HCT116 (cell line): ENCODE measurements around the gene ATG2B. TPM values are rescaled to one million over a fixed set of nuclear protein-coding genes. Genes with fewer than 3 reads are reported as not detected.

Experiments
- ATAC-seq: fragments of 200-7000 bp; cut with Tn5 transposase; 2 replicates; pipeline ENCODE4 v1.9.1; 2020; ENCODE audit warnings: mild to moderate bottlenecking, moderate library complexity
- BruUV-seq: library from RNA; stranded (reverse); fragments of 400-500 nt; replicated peaks from 2 replicates; lab custom pipeline; 2021; lab: Mats Ljungman, UMichigan
- CTCF ChIA-PET: fragments of 300-600 bp; sonication (Branson Sonifier 250); formaldehyde crosslinking; loops from one replicate; lab custom pipeline; 2021; ENCODE audit warnings: antibody characterized with exemption; lab: Charles Lee
- POLR2A ChIA-PET: fragments of 300-600, 350-600 bp; sonication (Branson Sonifier 250); formaldehyde crosslinking; loops from one replicate; lab custom pipeline; 2021; ENCODE audit warnings: antibody characterized with exemption; lab: Charles Lee
- RAD21 ChIA-PET, 2 experiments: fragments of 300-600 bp; sonication (Branson Sonifier 250); formaldehyde crosslinking; loops; one replicate each; lab custom pipeline; 2023; ENCODE audit warnings: low total read pairs in 2 of 2; ENCODE audit not compliant: uncharacterized antibody in 2 of 2, unreplicated experiment in 2 of 2, low non-redundant PET in 1 of 2; lab: Charles Lee
- DNase-seq: peaks from one replicate; pipeline ENCODE4 v3.0.0-alpha.2; 2010; ENCODE audit warnings: low read depth, low spot score
- H2AFZ ChIP-seq: fragments of 200-600 bp; shearing (Covaris generic), sonication (generic); 2 replicates; pipeline ENCODE4 v1.6.1; 2017; ENCODE audit warnings: low read depth, mixed run types, mixed read lengths, antibody characterized with exemption, low read length; ENCODE audit not compliant: poor library complexity, severe bottlenecking
- H3K27ac ChIP-seq: 2 replicates; pipeline ENCODE4 v1.5.1; 2012; ENCODE audit warnings: low read depth, low read length
- H3K27me3 ChIP-seq: fragments of 200-600 bp; sonication (generic); 2 replicates; pipeline ENCODE4 v1.6.1; 2016; ENCODE audit warnings: mixed run types, low read length, mixed read lengths; ENCODE audit not compliant: insufficient read depth
- H3K36me3 ChIP-seq, 2 experiments: fragments of 200-500 bp in 1 of 2; fragments of 200-600 bp in 1 of 2; sonication (Bioruptor generic) in 1 of 2; sonication (generic) in 1 of 2; 2 replicates each; pipeline versions ENCODE4 v1.5.1 to v1.6.1; 2014 to 2016; ENCODE audit warnings: low read length in 2 of 2, inconsistent platforms in 1 of 2, mixed read lengths in 1 of 2, mixed run types in 1 of 2; ENCODE audit not compliant: insufficient read depth in 2 of 2, control insufficient read depth in 1 of 2
- H3K4me1 ChIP-seq, 2 experiments: fragments of 200-600 bp in 1 of 2; sonication (generic) in 1 of 2; 2 replicates each; pipeline versions ENCODE4 v1.5.1 to v1.6.1; 2012 to 2017; ENCODE audit warnings: low read length in 2 of 2, inconsistent platforms in 1 of 2, mild to moderate bottlenecking in 1 of 2, mixed read lengths in 1 of 2, mixed run types in 1 of 2, moderate library complexity in 1 of 2; ENCODE audit not compliant: insufficient read depth in 2 of 2, control insufficient read depth in 1 of 2
- H3K4me2 ChIP-seq: fragments of 200-600 bp; sonication (generic); 2 replicates; pipeline ENCODE4 v1.6.1; 2017; ENCODE audit warnings: mixed run types, low read length, mixed read lengths
- H3K4me3 ChIP-seq, 2 experiments: fragments of 200-600 bp in 1 of 2; sonication (generic) in 1 of 2; replicated peaks in 1 of 2; 2 replicates each; pipeline ENCODE4 v1.5.1; 2011 to 2016; ENCODE audit warnings: low read length in 2 of 2, control low read depth in 1 of 2, low read depth in 1 of 2, mild to moderate bottlenecking in 1 of 2, mixed read lengths in 1 of 2, mixed run types in 1 of 2
- H3K79me2 ChIP-seq: fragments of 200-600 bp; sonication (generic); 2 replicates; pipeline ENCODE4 v1.6.1; 2017; ENCODE audit warnings: mild to moderate bottlenecking, mixed run types, low read length, moderate library complexity, mixed read lengths; ENCODE audit not compliant: insufficient read depth
- H3K9ac ChIP-seq: fragments of 200-600 bp; sonication (generic); 2 replicates; pipeline ENCODE4 v1.6.1; 2016; ENCODE audit warnings: low read length, mixed read lengths
- H3K9me2 ChIP-seq: fragments of 200-600 bp; sonication (generic), shearing (Covaris generic); 2 replicates; pipeline ENCODE4 v1.6.1; 2017; ENCODE audit warnings: mixed run types, mild to moderate bottlenecking, moderate library complexity; ENCODE audit not compliant: insufficient read depth
- H3K9me3 ChIP-seq, 2 experiments: fragments of 200-500 bp in 1 of 2; fragments of 200-600 bp in 1 of 2; sonication (Bioruptor generic) in 1 of 2; sonication (generic) in 1 of 2; 2 replicates each; pipeline ENCODE4 v1.6.1; 2014 to 2017; ENCODE audit warnings: low read length in 2 of 2, mixed read lengths in 2 of 2, inconsistent platforms in 1 of 2, low read depth in 1 of 2, mild to moderate bottlenecking in 1 of 2, mixed run types in 1 of 2, moderate library complexity in 1 of 2; ENCODE audit not compliant: control insufficient read depth in 1 of 2, insufficient read depth in 1 of 2
- H4K20me1 ChIP-seq: fragments of 200-600 bp; sonication (generic), shearing (Covaris generic); 2 replicates; pipeline ENCODE4 v1.6.1; 2017; ENCODE audit warnings: mixed run types, mild to moderate bottlenecking, moderate library complexity; ENCODE audit not compliant: insufficient read depth
- CBX3 ChIP-seq: IDR thresholded peaks from 2 replicates; pipeline ENCODE4 v1.6.1; 2012; ENCODE audit warnings: low read depth
- CEBPB ChIP-seq: IDR thresholded peaks from 2 replicates; pipeline ENCODE4 v1.6.1; 2012; ENCODE audit warnings: low read depth
- EGR1 ChIP-seq: IDR thresholded peaks from 2 replicates; pipeline ENCODE4 v1.6.1; 2012; ENCODE audit warnings: low read depth
- EZH2 ChIP-seq: fragments of 200-600 bp; sonication (generic); IDR thresholded peaks from 2 replicates; pipeline ENCODE4 v1.6.1; 2017; ENCODE audit warnings: antibody characterized with exemption, mixed run types
- EZH2phosphoT487 ChIP-seq: fragments of 200-600 bp; IDR thresholded peaks from 2 replicates; pipeline ENCODE4 v1.6.1; 2018; ENCODE audit warnings: antibody characterized with exemption, borderline replicate concordance
- FOSL1 ChIP-seq: IDR thresholded peaks from 2 replicates; pipeline ENCODE4 v1.6.1; 2012; ENCODE audit warnings: low read depth
- JUND ChIP-seq: IDR thresholded peaks from 2 replicates; pipeline ENCODE4 v1.6.1; 2012
- POLR2A ChIP-seq: IDR thresholded peaks from 2 replicates; pipeline ENCODE4 v1.7.0; 2011; ENCODE audit warnings: borderline replicate concordance; ENCODE audit not compliant: insufficient read depth, insufficient read length; ENCODE audit errors: extremely low read depth
- SIN3A ChIP-seq: IDR thresholded peaks from 2 replicates; pipeline ENCODE4 v1.6.1; 2012; ENCODE audit warnings: low read depth
- SP1 ChIP-seq: IDR thresholded peaks from 2 replicates; pipeline ENCODE4 v1.6.1; 2012; ENCODE audit warnings: low read depth
- TCF7L2 ChIP-seq: IDR thresholded peaks from 2 replicates; pipeline ENCODE4 v1.7.0; 2011; ENCODE audit warnings: borderline replicate concordance, inconsistent platforms; ENCODE audit not compliant: insufficient read depth, insufficient read length; ENCODE audit errors: extremely low read depth
- YY1 ChIP-seq: IDR thresholded peaks from 2 replicates; pipeline ENCODE4 v1.6.1; 2011; ENCODE audit warnings: low read length, low read depth, moderate library complexity, mild to moderate bottlenecking; ENCODE audit not compliant: insufficient replicate concordance; ENCODE audit errors: extremely low read depth
- intact Hi-C: fragments of 100-400 bp; cut with micrococcal nuclease; formaldehyde crosslinking; loops from 2 replicates; pipeline ENCODE4 v1.10.0; 2022
- total RNA-seq: library from RNA; stranded (reverse); gene quantifications from one replicate; pipeline ENCODE4 v1.2.1, GENCODE V29; 2021; ENCODE audit not compliant: unreplicated experiment
- TF ChIP-seq, protein P1 (sequence below): IDR thresholded peaks from 2 replicates; pipeline ENCODE4 v1.6.1; 2012; ENCODE audit warnings: low read depth
- TF ChIP-seq, protein P2 (sequence below): IDR thresholded peaks from 2 replicates; pipeline ENCODE4 v1.6.1; 2012
- TF ChIP-seq, protein P3 (sequence below), 3 experiments: fragments of 200-600 bp in 1 of 3; sonication (generic) in 1 of 3; IDR thresholded peaks in 2 of 3; conservative IDR thresholded peaks in 1 of 3; 2 replicates each; pipeline ENCODE4 v1.5.1; 2012 to 2017; ENCODE audit warnings: low read depth in 2 of 3, low read length in 2 of 3, antibody characterized with exemption in 1 of 3, borderline replicate concordance in 1 of 3, control low read depth in 1 of 3, mild to moderate bottlenecking in 1 of 3, mixed read lengths in 1 of 3, mixed run types in 1 of 3, moderate library complexity in 1 of 3; ENCODE audit not compliant: insufficient read depth in 1 of 3

Gene ATG2B
- total RNA-seq, 1 experiment from 2014 or later: 6.4 TPM

DNA sequence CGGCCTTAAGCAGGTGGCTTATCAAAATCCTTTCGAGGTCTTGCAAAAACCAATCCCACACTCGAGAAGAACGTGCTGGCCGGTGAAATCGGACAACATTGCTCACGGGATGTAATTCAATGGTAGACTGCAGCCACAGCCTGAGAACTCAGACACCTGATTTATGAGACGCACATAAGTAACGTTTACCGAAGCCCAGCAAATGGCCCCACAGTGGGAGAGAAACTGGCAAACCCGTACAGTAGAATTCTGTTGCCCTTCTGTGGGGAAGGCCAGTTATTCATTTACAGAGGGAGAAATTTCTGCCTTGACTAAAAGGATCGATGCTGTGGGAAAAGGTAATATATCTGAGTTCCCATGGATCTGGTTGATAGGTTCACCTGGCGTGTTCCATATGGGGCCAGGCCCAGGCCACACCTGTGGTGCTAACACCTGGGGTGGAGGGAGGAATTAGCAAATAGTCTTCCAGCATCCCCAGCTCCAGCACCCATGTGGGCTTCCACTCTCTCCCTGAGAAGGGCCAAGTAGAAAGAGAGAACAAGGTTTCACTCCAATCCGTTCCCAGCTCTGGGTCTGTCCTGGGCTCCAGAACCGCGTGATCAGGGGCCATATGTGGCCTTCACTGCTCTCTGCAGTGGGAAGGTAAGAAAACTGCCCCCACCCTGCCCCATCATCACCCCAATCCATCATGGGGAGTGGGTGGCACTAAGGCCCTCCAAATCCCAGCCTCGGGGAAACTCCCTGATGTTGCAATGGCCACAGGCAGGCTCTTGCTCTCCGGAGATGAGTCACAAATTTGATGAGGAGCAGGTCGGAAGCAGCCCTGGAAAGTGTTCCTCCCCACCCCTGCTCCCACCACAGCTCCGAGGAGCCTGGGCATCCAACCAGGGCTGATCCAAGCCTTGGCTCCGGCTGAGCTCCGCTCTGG is 94.4 kb downstream of the ATG2B start:
- no peak overlapping the region for H3K27ac ChIP-seq
- H3K4me3 ChIP-seq: no peak overlapping the region
- H3K79me2 ChIP-seq: no peaks in the 10 kb centered on the region
- DNase-seq (no peak), ATAC-seq (no peak)
- BruUV-seq: no TSS peak
- H3K9me2 ChIP-seq: no peaks in the 10 kb centered on the region
- ChIA-PET POLR2A (no interaction called here), RAD21 (no interaction called here), CTCF (no interaction called here)
- no peaks in the 10 kb centered on the region for H3K4me1 ChIP-seq
- H4K20me1 ChIP-seq: no peaks in the 10 kb centered on the region
- H3K9me3 ChIP-seq: peaks cover 0 to 9% of the 10 kb centered on the region in 2 experiments; a peak in 1 of 4 replicates
- H2AFZ ChIP-seq: no peak overlapping the region
- H3K36me3 ChIP-seq: no peaks in the 10 kb centered on the region
- H3K27me3 ChIP-seq: no peaks in the 10 kb centered on the region
- no peak overlapping the region for H3K9ac ChIP-seq
- no peak overlapping the region for H3K4me2 ChIP-seq
- TF ChIP-seq CEBPB (peak; percentile 53), POLR2A (no peak)
- intact Hi-C loops: no loop called here

DNA sequence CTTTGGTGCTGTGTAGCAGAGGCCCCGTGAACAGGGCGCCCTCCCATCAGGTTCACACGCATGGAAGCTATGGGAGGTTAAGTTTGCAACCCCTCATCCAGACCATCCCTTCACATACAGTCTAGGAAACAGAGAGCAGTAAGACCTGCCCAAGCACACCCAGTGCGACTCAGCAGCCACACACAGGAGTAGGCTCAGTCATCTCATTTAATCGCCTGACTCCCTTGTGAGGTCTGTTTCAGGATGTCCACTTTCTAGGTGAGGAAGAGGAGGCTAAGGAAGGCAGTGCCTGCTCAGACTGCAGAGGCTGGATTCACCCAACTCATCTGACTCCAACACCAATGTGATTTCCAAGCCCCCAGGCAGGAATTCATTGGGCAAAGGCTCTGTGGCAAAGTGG is 95.2 kb downstream of the ATG2B start:
- Histone ChIP-seq H3K4me2 (no peak overlapping the region), H3K27me3 (no peaks in the 10 kb centered on the region), H4K20me1 (no peaks in the 10 kb centered on the region), H3K27ac (no peak overlapping the region), H3K4me1 (no peaks in the 10 kb centered on the region), H3K9ac (no peak overlapping the region), H2AFZ (no peak overlapping the region), H3K4me3 (no peak overlapping the region), H3K36me3 (no peaks in the 10 kb centered on the region), H3K9me2 (no peaks in the 10 kb centered on the region), H3K79me2 (no peaks in the 10 kb centered on the region), H3K9me3 (peaks cover 0 to 6% of the 10 kb centered on the region in 2 experiments; a peak in 1 of 4 replicates)
- ChIA-PET RAD21 (no interaction called here), CTCF (no interaction called here), POLR2A (no interaction called here)
- TF ChIP-seq, protein P1, sequence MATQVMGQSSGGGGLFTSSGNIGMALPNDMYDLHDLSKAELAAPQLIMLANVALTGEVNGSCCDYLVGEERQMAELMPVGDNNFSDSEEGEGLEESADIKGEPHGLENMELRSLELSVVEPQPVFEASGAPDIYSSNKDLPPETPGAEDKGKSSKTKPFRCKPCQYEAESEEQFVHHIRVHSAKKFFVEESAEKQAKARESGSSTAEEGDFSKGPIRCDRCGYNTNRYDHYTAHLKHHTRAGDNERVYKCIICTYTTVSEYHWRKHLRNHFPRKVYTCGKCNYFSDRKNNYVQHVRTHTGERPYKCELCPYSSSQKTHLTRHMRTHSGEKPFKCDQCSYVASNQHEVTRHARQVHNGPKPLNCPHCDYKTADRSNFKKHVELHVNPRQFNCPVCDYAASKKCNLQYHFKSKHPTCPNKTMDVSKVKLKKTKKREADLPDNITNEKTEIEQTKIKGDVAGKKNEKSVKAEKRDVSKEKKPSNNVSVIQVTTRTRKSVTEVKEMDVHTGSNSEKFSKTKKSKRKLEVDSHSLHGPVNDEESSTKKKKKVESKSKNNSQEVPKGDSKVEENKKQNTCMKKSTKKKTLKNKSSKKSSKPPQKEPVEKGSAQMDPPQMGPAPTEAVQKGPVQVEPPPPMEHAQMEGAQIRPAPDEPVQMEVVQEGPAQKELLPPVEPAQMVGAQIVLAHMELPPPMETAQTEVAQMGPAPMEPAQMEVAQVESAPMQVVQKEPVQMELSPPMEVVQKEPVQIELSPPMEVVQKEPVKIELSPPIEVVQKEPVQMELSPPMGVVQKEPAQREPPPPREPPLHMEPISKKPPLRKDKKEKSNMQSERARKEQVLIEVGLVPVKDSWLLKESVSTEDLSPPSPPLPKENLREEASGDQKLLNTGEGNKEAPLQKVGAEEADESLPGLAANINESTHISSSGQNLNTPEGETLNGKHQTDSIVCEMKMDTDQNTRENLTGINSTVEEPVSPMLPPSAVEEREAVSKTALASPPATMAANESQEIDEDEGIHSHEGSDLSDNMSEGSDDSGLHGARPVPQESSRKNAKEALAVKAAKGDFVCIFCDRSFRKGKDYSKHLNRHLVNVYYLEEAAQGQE: no peak
- TF ChIP-seq TCF7L2 (no peak), EZH2phosphoT487 (no peak), SIN3A (no peak), YY1 (no peak), EGR1 (no peak), JUND (no peak), SP1 (no peak), CBX3 (no peak), EZH2 (no peak), FOSL1 (no peak)
- TF ChIP-seq, protein P2, sequence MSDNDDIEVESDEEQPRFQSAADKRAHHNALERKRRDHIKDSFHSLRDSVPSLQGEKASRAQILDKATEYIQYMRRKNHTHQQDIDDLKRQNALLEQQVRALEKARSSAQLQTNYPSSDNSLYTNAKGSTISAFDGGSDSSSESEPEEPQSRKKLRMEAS: no peak
- TF ChIP-seq, protein P3, sequence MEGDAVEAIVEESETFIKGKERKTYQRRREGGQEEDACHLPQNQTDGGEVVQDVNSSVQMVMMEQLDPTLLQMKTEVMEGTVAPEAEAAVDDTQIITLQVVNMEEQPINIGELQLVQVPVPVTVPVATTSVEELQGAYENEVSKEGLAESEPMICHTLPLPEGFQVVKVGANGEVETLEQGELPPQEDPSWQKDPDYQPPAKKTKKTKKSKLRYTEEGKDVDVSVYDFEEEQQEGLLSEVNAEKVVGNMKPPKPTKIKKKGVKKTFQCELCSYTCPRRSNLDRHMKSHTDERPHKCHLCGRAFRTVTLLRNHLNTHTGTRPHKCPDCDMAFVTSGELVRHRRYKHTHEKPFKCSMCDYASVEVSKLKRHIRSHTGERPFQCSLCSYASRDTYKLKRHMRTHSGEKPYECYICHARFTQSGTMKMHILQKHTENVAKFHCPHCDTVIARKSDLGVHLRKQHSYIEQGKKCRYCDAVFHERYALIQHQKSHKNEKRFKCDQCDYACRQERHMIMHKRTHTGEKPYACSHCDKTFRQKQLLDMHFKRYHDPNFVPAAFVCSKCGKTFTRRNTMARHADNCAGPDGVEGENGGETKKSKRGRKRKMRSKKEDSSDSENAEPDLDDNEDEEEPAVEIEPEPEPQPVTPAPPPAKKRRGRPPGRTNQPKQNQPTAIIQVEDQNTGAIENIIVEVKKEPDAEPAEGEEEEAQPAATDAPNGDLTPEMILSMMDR (IDR thresholded peaks at IDR 0.05 in 2 of 3, conservative IDR thresholded peaks at IDR 0.05 in 1 of 3; ENCODE audit: borderline replicate concordance in 1 of 3, insufficient read depth in 1 of 3, low read depth in 2 of 3, low read length in 2 of 3): no peak
- ATAC-seq (no peak), DNase-seq (no peak)
- intact Hi-C loops: no loop called here
- BruUV-seq: no TSS peak
